B cell (primary cell): ENCODE results near the gene AGAP1. TPM values are rescaled to one million over a fixed set of nuclear protein-coding genes. Genes with fewer than 3 reads are reported as not detected.

Experiments used
- ATAC-seq: fragments of 200-7000 bp; cut with Tn5 transposase; one replicate; pipeline ENCODE4 v1.10.0; 2021; ENCODE audit warnings: low read depth, mild to moderate bottlenecking, moderate number of reproducible peaks, moderate library complexity
- CTCF ChIA-PET: fragments of 350-600 bp; sonication (Branson Sonifier 250); formaldehyde crosslinking; loops from one replicate; lab custom pipeline; 2021; ENCODE audit warnings: antibody characterized with exemption, inconsistent platforms; lab: Charles Lee
- POLR2A ChIA-PET: fragments of 350-600 bp; sonication (Branson Sonifier 250); formaldehyde crosslinking; loops from one replicate; lab custom pipeline; 2021; ENCODE audit warnings: antibody characterized with exemption; lab: Charles Lee
- DNase-seq: peaks from one replicate; pipeline ENCODE4 v3.0.0; 2013
- H2AFZ ChIP-seq: 2 replicates; pipeline ENCODE4 v1.6.1; 2012; ENCODE audit warnings: mild to moderate bottlenecking, low read depth, low read length; ENCODE audit not compliant: insufficient read depth, poor library complexity, severe bottlenecking
- H3K27ac ChIP-seq, 2 donors: 1 replicate in 1 of 2; 2 replicates in 1 of 2; pipeline ENCODE4 v1.5.1; 2012 to 2013; ENCODE audit warnings: low read length in 2 of 2, mild to moderate bottlenecking in 2 of 2, moderate library complexity in 1 of 2
- H3K27me3 ChIP-seq, 4 experiments: fragments of 200-600 bp in 1 of 4; sonication (generic) in 1 of 4; replicated peaks in 1 of 4; 1 replicate in 2 of 4; 2 replicates in 2 of 4; pipeline versions ENCODE4 v1.6.1 to v1.7.0; 2013 to 2016; ENCODE audit warnings: low read length in 3 of 4, mild to moderate bottlenecking in 2 of 4, mixed read lengths in 1 of 4, moderate library complexity in 1 of 4; ENCODE audit not compliant: insufficient read depth in 4 of 4, control insufficient read depth in 3 of 4; ENCODE audit errors: control extremely low read depth in 1 of 4
- H3K36me3 ChIP-seq, 2 experiments: replicated peaks in 1 of 2; 1 replicate in 1 of 2; 2 replicates in 1 of 2; pipeline versions ENCODE4 v1.6.1 to v1.7.1; 2013; ENCODE audit warnings: low read length in 1 of 2; ENCODE audit not compliant: insufficient read depth in 2 of 2, control insufficient read depth in 1 of 2; ENCODE audit errors: control extremely low read depth in 1 of 2, extremely low read depth in 1 of 2
- H3K4me1 ChIP-seq, 2 donors: fragments of 200-600 bp in 1 of 2; sonication (generic) in 1 of 2; 1 replicate in 1 of 2; 2 replicates in 1 of 2; pipeline versions ENCODE4 v1.5.1 to v1.6.1; 2013 to 2017; ENCODE audit warnings: low read length in 2 of 2; ENCODE audit not compliant: control insufficient read depth in 2 of 2, insufficient read depth in 2 of 2
- H3K4me2 ChIP-seq: replicated peaks from 2 replicates; pipeline ENCODE3; 2012; ENCODE audit warnings: mild to moderate bottlenecking, low read depth, low read length; ENCODE audit not compliant: poor library complexity, severe bottlenecking
- H3K4me3 ChIP-seq, 5 experiments: fragments of 200-600 bp in 1 of 5; sonication (generic) in 1 of 5; 1 replicate in 3 of 5; 2 replicates in 2 of 5; pipeline versions ENCODE4 v1.5.1 to v1.7.0; 2011 to 2016; ENCODE audit warnings: low read length in 4 of 5, mild to moderate bottlenecking in 4 of 5, low read depth in 2 of 5, control low read depth in 1 of 5, moderate library complexity in 1 of 5; ENCODE audit not compliant: insufficient read depth in 1 of 5; ENCODE audit errors: control extremely low read depth in 1 of 5, extremely low read depth in 1 of 5
- H3K79me2 ChIP-seq: fragments of 200-600 bp; sonication (generic); one replicate; pipeline ENCODE4 v1.6.0; 2016; ENCODE audit warnings: low read length; ENCODE audit not compliant: control insufficient read depth, insufficient read depth
- H3K9ac ChIP-seq: fragments of 200-600 bp; sonication (generic); 2 replicates; pipeline ENCODE4 v1.6.1; 2017; ENCODE audit warnings: mild to moderate bottlenecking, low read length, moderate library complexity
- H3K9me3 ChIP-seq, 3 donors: one replicate each; pipeline versions ENCODE4 v1.6.1 to v1.7.1; 2013; ENCODE audit warnings: low read length in 2 of 3; ENCODE audit not compliant: control insufficient read depth in 2 of 3, insufficient read depth in 1 of 3; ENCODE audit errors: control extremely low read depth in 1 of 3
- H4K20me1 ChIP-seq: 2 replicates; pipeline ENCODE4 v1.6.0; 2012; ENCODE audit warnings: mild to moderate bottlenecking, low read length; ENCODE audit not compliant: insufficient read depth, control insufficient read depth, poor library complexity, severe bottlenecking
- H3K27ac Mint-ChIP-seq: one replicate; pipeline ENCODE4 v1.8.0; 2021; ENCODE audit warnings: mixed read lengths
- H3K27me3 Mint-ChIP-seq: one replicate; pipeline ENCODE4 v1.8.0; 2021; ENCODE audit warnings: mixed read lengths
- H3K4me1 Mint-ChIP-seq: one replicate; pipeline ENCODE4 v1.8.0; 2021; ENCODE audit warnings: mixed read lengths
- H3K4me3 Mint-ChIP-seq: one replicate; pipeline ENCODE4 v1.8.0; 2021; ENCODE audit warnings: mixed read lengths
- H3K9me3 Mint-ChIP-seq: one replicate; pipeline ENCODE4 v1.8.0; 2022; ENCODE audit warnings: mixed read lengths; ENCODE audit not compliant: insufficient read depth
- EZH2 ChIP-seq: IDR thresholded peaks from 2 replicates; pipeline ENCODE4 v1.6.1; 2012; ENCODE audit warnings: borderline replicate concordance, low read depth, mild to moderate bottlenecking, moderate library complexity, low read length; ENCODE audit not compliant: insufficient read depth, poor library complexity, severe bottlenecking
- WGBS: methylation state at CpG from one replicate; pipeline ENCODE4 v1.1.5; 2013; ENCODE audit warnings: missing lambda C conversion rate; ENCODE audit not compliant: insufficient coverage; 5-methylcytosine and 5-hydroxymethylcytosine counted together
- intact Hi-C: fragments of 100-400 bp; cut with micrococcal nuclease; formaldehyde crosslinking; loops from one replicate; pipeline ENCODE4 v1.10.0; 2022
- polyA plus RNA-seq: library from polyadenylated mRNA; depleted of rRNA; stranded (reverse); fragments of >200 nt; gene quantifications from 2 replicates; pipeline ENCODE4 v1.2.3, GENCODE V29; 2012
- total RNA-seq, 2 donors: library from RNA; stranded (reverse); fragments of 120-200 nt in 1 of 2; gene quantifications; 1 replicate in 1 of 2; 2 replicates in 1 of 2; pipeline versions ENCODE4 v1.2.3 to v1.2.4, GENCODE V29; 2013 to 2022
- TF ChIP-seq, protein P1 (sequence below): fragments of 200-600 bp; IDR thresholded peaks from one replicate; pipeline ENCODE4 v1.8.0; 2022; ENCODE audit warnings: antibody characterized with exemption, mild to moderate bottlenecking

Gene AGAP1
- total and polyA plus RNA-seq, 2 donors (not counting 1 experiment from before 2014, with no cell fraction given) = 0.01 TPM; not detected in 1

DNA sequence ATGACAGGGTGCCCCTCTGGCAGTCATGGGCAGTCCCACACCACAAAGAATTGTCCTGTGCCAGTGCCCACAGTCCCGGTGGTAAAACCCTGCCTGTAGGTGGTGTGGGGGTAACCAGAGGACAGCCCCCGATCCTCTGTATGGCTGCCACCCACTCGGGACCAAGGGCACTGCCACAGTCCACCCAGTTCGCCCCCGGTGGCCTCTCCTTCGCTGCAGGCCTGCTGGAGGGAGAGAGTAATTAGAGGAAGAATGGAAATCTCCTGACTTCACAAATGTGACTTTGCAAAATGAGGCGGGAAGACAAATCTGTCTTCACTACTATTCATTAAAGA lies 663.0 kb downstream of the AGAP1 start:
- no peaks in the 10 kb centered on the region for H3K36me3 ChIP-seq
- Mint-ChIP-seq H3K4me1 (no peaks in the 10 kb centered on the region), H3K27ac (no peak overlapping the region), H3K27me3 (peaks cover 28% of the 10 kb centered on the region), H3K4me3 (no peak overlapping the region), H3K9me3 (peaks cover 5% of the 10 kb centered on the region)
- ChIA-PET POLR2A (no interaction called here), CTCF (no interaction called here)
- no peaks in the 10 kb centered on the region for H3K4me1 ChIP-seq
- no peak overlapping the region for H3K27ac ChIP-seq
- H2AFZ ChIP-seq = no peak overlapping the region
- H3K4me3 ChIP-seq = no peak overlapping the region
- peaks cover 0 to 28% (median 5%) of the 10 kb centered on the region in 3 donors for H3K9me3 ChIP-seq
- no peak for TF ChIP-seq EZH2
- TF ChIP-seq, protein P1, sequence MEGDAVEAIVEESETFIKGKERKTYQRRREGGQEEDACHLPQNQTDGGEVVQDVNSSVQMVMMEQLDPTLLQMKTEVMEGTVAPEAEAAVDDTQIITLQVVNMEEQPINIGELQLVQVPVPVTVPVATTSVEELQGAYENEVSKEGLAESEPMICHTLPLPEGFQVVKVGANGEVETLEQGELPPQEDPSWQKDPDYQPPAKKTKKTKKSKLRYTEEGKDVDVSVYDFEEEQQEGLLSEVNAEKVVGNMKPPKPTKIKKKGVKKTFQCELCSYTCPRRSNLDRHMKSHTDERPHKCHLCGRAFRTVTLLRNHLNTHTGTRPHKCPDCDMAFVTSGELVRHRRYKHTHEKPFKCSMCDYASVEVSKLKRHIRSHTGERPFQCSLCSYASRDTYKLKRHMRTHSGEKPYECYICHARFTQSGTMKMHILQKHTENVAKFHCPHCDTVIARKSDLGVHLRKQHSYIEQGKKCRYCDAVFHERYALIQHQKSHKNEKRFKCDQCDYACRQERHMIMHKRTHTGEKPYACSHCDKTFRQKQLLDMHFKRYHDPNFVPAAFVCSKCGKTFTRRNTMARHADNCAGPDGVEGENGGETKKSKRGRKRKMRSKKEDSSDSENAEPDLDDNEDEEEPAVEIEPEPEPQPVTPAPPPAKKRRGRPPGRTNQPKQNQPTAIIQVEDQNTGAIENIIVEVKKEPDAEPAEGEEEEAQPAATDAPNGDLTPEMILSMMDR = no peak
- peaks cover 0 to 29% (median 3%) of the 10 kb centered on the region in 4 experiments for H3K27me3 ChIP-seq
- no peak overlapping the region for H3K9ac ChIP-seq
- H4K20me1 ChIP-seq = no peaks in the 10 kb centered on the region
- H3K4me2 ChIP-seq = no peak overlapping the region
- H3K79me2 ChIP-seq = no peaks in the 10 kb centered on the region
- 92% methylated on average over 2 of the region's 7 CpGs for WGBS
- DNase-seq (no peak), ATAC-seq (no peak)
- intact Hi-C loops = no loop called here

DNA sequence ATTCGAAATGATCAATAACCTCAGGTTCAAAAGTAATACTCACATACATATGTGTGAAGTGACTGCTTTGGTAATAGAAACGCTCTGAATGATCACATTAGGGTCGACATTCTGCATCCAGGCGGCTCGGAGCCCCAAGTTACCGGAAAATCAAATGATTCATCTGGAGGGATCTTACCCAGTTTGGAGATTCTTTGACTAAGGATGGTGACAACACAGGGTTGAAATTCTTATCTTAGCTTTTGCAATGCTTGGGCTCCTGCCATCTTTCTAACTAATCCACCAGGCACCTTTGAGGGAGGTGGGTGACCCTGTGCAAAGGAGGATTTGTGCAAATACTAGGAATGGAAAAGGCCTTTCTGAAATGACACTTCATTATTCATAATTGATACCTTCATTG lies 663.5 kb downstream of the AGAP1 start:
- no peak overlapping the region for H2AFZ ChIP-seq
- H3K9me3 ChIP-seq = peaks cover 0 to 25% (median 5%) of the 10 kb centered on the region in 3 donors
- H4K20me1 ChIP-seq = no peaks in the 10 kb centered on the region
- no peaks in the 10 kb centered on the region for H3K4me1 ChIP-seq
- POLR2A ChIA-PET = no interaction called here
- Mint-ChIP-seq H3K27ac (no peak overlapping the region), H3K4me3 (no peak overlapping the region), H3K4me1 (no peaks in the 10 kb centered on the region), H3K27me3 (peaks cover 28% of the 10 kb centered on the region), H3K9me3 (peaks cover 5% of the 10 kb centered on the region)
- ATAC-seq = no peak
- no peaks in the 10 kb centered on the region for H3K79me2 ChIP-seq
- intact Hi-C loops = no loop called here
- H3K27ac ChIP-seq = no peak overlapping the region
- H3K27me3 ChIP-seq = peaks cover 0 to 34% (median 6%) of the 10 kb centered on the region in 4 experiments
- 92% methylated on average over 4 of the region's 6 CpGs for WGBS
- no peak overlapping the region for H3K4me2 ChIP-seq
- H3K9ac ChIP-seq = no peak overlapping the region
- CTCF ChIA-PET = no interaction called here
- H3K4me3 ChIP-seq = no peak overlapping the region
- no peaks in the 10 kb centered on the region for H3K36me3 ChIP-seq
- TF ChIP-seq EZH2 = no peak
- TF ChIP-seq, protein P1 = no peak
- no peak for DNase-seq
